Ishikawa (cell line): ENCODE measurements around the gene RASSF6.

Source experiments
- CREB1 ChIP-seq: IDR thresholded peaks from 2 replicates; pipeline ENCODE4 v1.6.1; 2012; ENCODE audit warnings: low read depth
- EGR1 ChIP-seq: IDR thresholded peaks from 2 replicates; pipeline ENCODE4 v1.6.1; 2012
- EP300 ChIP-seq: IDR thresholded peaks from 2 replicates; pipeline ENCODE4 v1.6.1; 2012; ENCODE audit warnings: borderline replicate concordance
- FOXM1 ChIP-seq: IDR thresholded peaks from 2 replicates; pipeline ENCODE4 v1.6.1; 2012; ENCODE audit warnings: low read depth, borderline replicate concordance
- MAX ChIP-seq: IDR thresholded peaks from 2 replicates; pipeline ENCODE4 v1.6.1; 2012
- NFIC ChIP-seq: IDR thresholded peaks from 2 replicates; pipeline ENCODE4 v1.6.1; 2012
- RAD21 ChIP-seq: IDR thresholded peaks from 2 replicates; pipeline ENCODE4 v1.6.1; 2012; ENCODE audit warnings: low read depth
- REST ChIP-seq: IDR thresholded peaks from 2 replicates; pipeline ENCODE4 v1.6.1; 2012; ENCODE audit warnings: low read depth, mild to moderate bottlenecking
- TAF1 ChIP-seq: IDR thresholded peaks from 2 replicates; pipeline ENCODE4 v1.6.1; 2012; ENCODE audit warnings: low read depth, mild to moderate bottlenecking
- TCF12 ChIP-seq: IDR thresholded peaks from 2 replicates; pipeline ENCODE4 v1.6.1; 2012; ENCODE audit warnings: low read depth
- TEAD4 ChIP-seq: IDR thresholded peaks from 2 replicates; pipeline ENCODE4 v1.6.1; 2012
- USF1 ChIP-seq: IDR thresholded peaks from 2 replicates; pipeline ENCODE4 v1.6.1; 2012
- YY1 ChIP-seq: IDR thresholded peaks from 2 replicates; pipeline ENCODE4 v1.6.1; 2012; ENCODE audit warnings: low read depth
- ZBTB7A ChIP-seq: IDR thresholded peaks from 2 replicates; pipeline ENCODE4 v1.6.1; 2012; ENCODE audit warnings: low read depth

The RASSF6 gene, protein sequence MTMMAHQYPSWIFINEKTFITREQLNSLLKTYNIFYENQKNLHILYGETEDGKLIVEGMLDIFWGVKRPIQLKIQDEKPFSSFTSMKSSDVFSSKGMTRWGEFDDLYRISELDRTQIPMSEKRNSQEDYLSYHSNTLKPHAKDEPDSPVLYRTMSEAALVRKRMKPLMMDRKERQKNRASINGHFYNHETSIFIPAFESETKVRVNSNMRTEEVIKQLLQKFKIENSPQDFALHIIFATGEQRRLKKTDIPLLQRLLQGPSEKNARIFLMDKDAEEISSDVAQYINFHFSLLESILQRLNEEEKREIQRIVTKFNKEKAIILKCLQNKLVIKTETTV

GRCh38 chr4:73620115-73620792 lies at the start of gene RASSF6:
Gene RASSF6, minus strand, starts transcription at chr4:73620436. Its CDS starts 8,641 bp downstream, at chr4:73611795.
- TF ChIP-seq REST: no peak
- 0 out of 2 replicates have a peak, but pooled peaks have one; percentile 32 for TF ChIP-seq EP300
- TF ChIP-seq MAX: peak; percentile 64; the same call in 1 of the 2 replicates
- TF ChIP-seq TEAD4: peak; percentile 49; the same call in 1 of the 2 replicates
- TF ChIP-seq TCF12: peak; percentile 64

DNA sequence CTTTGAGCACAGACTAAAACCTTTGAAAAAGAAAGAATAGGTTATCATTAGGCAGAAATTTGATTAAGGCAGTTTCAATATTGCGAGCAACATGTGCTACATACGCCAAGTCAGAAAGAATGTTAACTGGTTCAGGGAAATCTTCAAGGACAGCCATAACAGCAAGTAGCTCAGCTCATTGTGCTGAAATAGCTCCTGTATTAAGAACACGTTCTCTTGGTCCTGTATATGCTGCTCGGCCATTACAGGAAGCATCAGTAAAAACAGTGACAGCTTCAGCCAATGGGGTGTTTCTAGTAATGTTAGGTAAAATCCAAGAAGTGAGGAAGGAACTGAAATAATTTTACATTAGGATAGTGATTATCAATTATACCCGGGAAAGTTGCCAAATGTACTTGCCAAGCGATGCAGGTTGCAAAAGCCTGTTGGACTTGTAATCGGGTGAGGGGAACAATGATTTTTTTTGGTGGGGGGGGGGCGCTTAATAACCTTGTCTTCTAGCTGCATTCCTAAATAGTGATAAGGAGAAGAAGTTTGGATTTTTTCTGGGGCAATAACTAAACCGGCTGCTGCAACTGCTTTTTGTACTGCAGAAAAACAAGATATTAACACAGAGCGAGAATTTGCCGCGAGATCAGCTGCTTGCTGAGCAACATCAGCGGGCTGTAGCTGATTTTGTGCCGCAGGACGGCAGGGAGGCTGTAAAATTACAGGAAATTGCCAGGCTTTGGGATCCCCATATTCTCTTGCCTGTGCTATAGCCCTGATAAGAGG lies 49.4 kb upstream of the RASSF6 start:
- TF ChIP-seq YY1 (no peak), EGR1 (no peak), FOXM1 (no peak), TAF1 (no peak), TCF12 (no peak), EP300 (no peak), NFIC (peak; percentile 44; the same call in 1 of the 2 replicates), REST (no peak)

GRCh38 chr4:73668782-73669201 lies 48.6 kb upstream of the RASSF6 start:
- TF ChIP-seq ZBTB7A (no peak), TCF12 (peak; percentile 31; the same call in 1 of the 2 replicates), REST (no peak), EP300 (no peak), CREB1 (no peak), USF1 (no peak), YY1 (no peak), TEAD4 (0 out of 2 replicates have a peak, but pooled peaks have one; percentile 7)

GRCh38 chr4:73664470-73664869 lies 44.2 kb upstream of the RASSF6 start:
- TF ChIP-seq REST (peak; percentile 55; the same call in 1 of the 2 replicates), EGR1 (no peak), RAD21 (no peak), FOXM1 (no peak)
